ENCODE measurements around the gene PRR5.
"Not testable (repeated sequence)": the region's sequence is repeated elsewhere in the genome, so short reads cannot be mapped to it uniquely, and the experiment has no call there.

The PRR5 gene

GRCh38 chr22:44738347-44738715, 36.3 kb downstream of the PRR5 start:
- no peak overlapping the region for H3K9ac ChIP-seq (ENCODE audit: low read length)
- H3K9me3 ChIP-seq (ENCODE audit: control insufficient read depth, insufficient read depth, low read depth, low read length): no peaks in the 10 kb centered on the region
- no peaks in the 10 kb centered on the region for H3K36me3 ChIP-seq (ENCODE audit: control insufficient read depth, insufficient read depth, low read length)
- H3K4me1 ChIP-seq (ENCODE audit: control insufficient read depth, insufficient read depth, low read length): peaks cover 26% of the 10 kb centered on the region
- peaks cover 2% of the 10 kb centered on the region; the same call in 1 of the 2 replicates for H3K27me3 ChIP-seq (ENCODE audit: control insufficient read depth, insufficient read depth, low read length)
- no peak overlapping the region for H3K4me3 ChIP-seq (ENCODE audit: low read depth, low read length)
- no peak overlapping the region for H3K27ac ChIP-seq (ENCODE audit: low read depth, low read length)

- no peak overlapping the region for H3K4me3 ChIP-seq (ENCODE audit: low read depth, low read length)
- H3K27me3 ChIP-seq (ENCODE audit: control insufficient read depth, insufficient read depth, low read length): peaks cover 2% of the 10 kb centered on the region; the same call in 1 of the 2 replicates
- H3K4me1 ChIP-seq (ENCODE audit: control insufficient read depth, insufficient read depth, low read length): peaks cover 26% of the 10 kb centered on the region
Observed at GRCh38 chr22:44739024-44739423, 37.0 kb downstream of the PRR5 start.

GRCh38 chr22:44739666-44740065, 37.7 kb downstream of the PRR5 start:
- H3K27me3 ChIP-seq (ENCODE audit: control insufficient read depth, insufficient read depth, low read length); H3K9ac ChIP-seq (ENCODE audit: low read length); H3K27ac ChIP-seq (ENCODE audit: low read depth, low read length); H3K36me3 ChIP-seq (ENCODE audit: control insufficient read depth, insufficient read depth, low read length); H3K9me3 ChIP-seq (ENCODE audit: control insufficient read depth, insufficient read depth, low read depth, low read length); H3K4me3 ChIP-seq (ENCODE audit: low read depth, low read length): not testable (repeated sequence)
- peaks cover 26% of the 10 kb centered on the region for H3K4me1 ChIP-seq (ENCODE audit: control insufficient read depth, insufficient read depth, low read length)

More at GRCh38 chr22:44739024-44739423, 37.0 kb downstream of the PRR5 start:
- H3K9me3 ChIP-seq (ENCODE audit: control insufficient read depth, insufficient read depth, low read depth, low read length): no peaks in the 10 kb centered on the region
- H3K36me3 ChIP-seq (ENCODE audit: control insufficient read depth, insufficient read depth, low read length): no peaks in the 10 kb centered on the region
- H3K27ac ChIP-seq (ENCODE audit: low read depth, low read length): no peak overlapping the region
- H3K9ac ChIP-seq (ENCODE audit: low read length): no peak overlapping the region

GRCh38 chr22:44740307-44740706, 38.3 kb downstream of the PRR5 start:
- no peak overlapping the region for H3K27ac ChIP-seq (ENCODE audit: low read depth, low read length)
- H3K9ac ChIP-seq (ENCODE audit: low read length): no peak overlapping the region
- H3K4me1 ChIP-seq (ENCODE audit: control insufficient read depth, insufficient read depth, low read length): peaks cover 26% of the 10 kb centered on the region
- no peaks in the 10 kb centered on the region for H3K9me3 ChIP-seq (ENCODE audit: control insufficient read depth, insufficient read depth, low read depth, low read length)
- H3K4me3 ChIP-seq (ENCODE audit: low read depth, low read length): no peak overlapping the region
- H3K27me3 ChIP-seq (ENCODE audit: control insufficient read depth, insufficient read depth, low read length): peaks cover 2% of the 10 kb centered on the region; the same call in 1 of the 2 replicates
- no peaks in the 10 kb centered on the region for H3K36me3 ChIP-seq (ENCODE audit: control insufficient read depth, insufficient read depth, low read length)

- Histone ChIP-seq H3K4me3 (ENCODE audit: low read depth, low read length) (no peak overlapping the region), H3K36me3 (ENCODE audit: control insufficient read depth, insufficient read depth, low read length) (no peaks in the 10 kb centered on the region), H3K4me1 (ENCODE audit: control insufficient read depth, insufficient read depth, low read length) (peaks cover 39% of the 10 kb centered on the region), H3K9ac (ENCODE audit: low read length) (no peak overlapping the region), H3K27ac (ENCODE audit: low read depth, low read length) (no peak overlapping the region), H3K27me3 (ENCODE audit: control insufficient read depth, insufficient read depth, low read length) (peaks cover 2% of the 10 kb centered on the region; the same call in 1 of the 2 replicates), H3K9me3 (ENCODE audit: control insufficient read depth, insufficient read depth, low read depth, low read length) (no peaks in the 10 kb centered on the region)
Observed at GRCh38 chr22:44741929-44742328, 39.9 kb downstream of the PRR5 start.

GRCh38 chr22:44743247-44743646, 41.2 kb downstream of the PRR5 start:
- Histone ChIP-seq H3K4me1 (ENCODE audit: control insufficient read depth, insufficient read depth, low read length) (peaks cover 28% of the 10 kb centered on the region), H3K36me3 (ENCODE audit: control insufficient read depth, insufficient read depth, low read length) (no peaks in the 10 kb centered on the region)

GRCh38 chr22:44743804-44744211, 41.8 kb downstream of the PRR5 start:
- Histone ChIP-seq H3K36me3 (ENCODE audit: control insufficient read depth, insufficient read depth, low read length) (no peaks in the 10 kb centered on the region), H3K27ac (ENCODE audit: low read depth, low read length) (no peak overlapping the region), H3K4me3 (ENCODE audit: low read depth, low read length) (no peak overlapping the region), H3K9me3 (ENCODE audit: control insufficient read depth, insufficient read depth, low read depth, low read length) (no peaks in the 10 kb centered on the region), H3K9ac (ENCODE audit: low read length) (no peak overlapping the region), H3K4me1 (ENCODE audit: control insufficient read depth, insufficient read depth, low read length) (peaks cover 24% of the 10 kb centered on the region), H3K27me3 (ENCODE audit: control insufficient read depth, insufficient read depth, low read length) (peaks cover 2% of the 10 kb centered on the region; the same call in 1 of the 2 replicates)

More at GRCh38 chr22:44743247-44743646, 41.2 kb downstream of the PRR5 start:
- Histone ChIP-seq H3K4me3 (ENCODE audit: low read depth, low read length) (no peak overlapping the region), H3K9me3 (ENCODE audit: control insufficient read depth, insufficient read depth, low read depth, low read length) (no peaks in the 10 kb centered on the region), H3K9ac (ENCODE audit: low read length) (no peak overlapping the region), H3K27me3 (ENCODE audit: control insufficient read depth, insufficient read depth, low read length) (peaks cover 2% of the 10 kb centered on the region; the same call in 1 of the 2 replicates), H3K27ac (ENCODE audit: low read depth, low read length) (no peak overlapping the region)

- Histone ChIP-seq H3K27me3 (ENCODE audit: control insufficient read depth, insufficient read depth, low read length) (peaks cover 2% of the 10 kb centered on the region; the same call in 1 of the 2 replicates), H3K36me3 (ENCODE audit: control insufficient read depth, insufficient read depth, low read length) (no peaks in the 10 kb centered on the region), H3K4me3 (ENCODE audit: low read depth, low read length) (no peak overlapping the region), H3K9ac (ENCODE audit: low read length) (no peak overlapping the region), H3K4me1 (ENCODE audit: control insufficient read depth, insufficient read depth, low read length) (peaks cover 15% of the 10 kb centered on the region), H3K9me3 (ENCODE audit: control insufficient read depth, insufficient read depth, low read depth, low read length) (no peaks in the 10 kb centered on the region), H3K27ac (ENCODE audit: low read depth, low read length) (no peak overlapping the region)
Observed at GRCh38 chr22:44745853-44746789, 44.1 kb downstream of the PRR5 start.

- not testable (repeated sequence) for H3K9ac ChIP-seq (ENCODE audit: low read length); H3K9me3 ChIP-seq (ENCODE audit: control insufficient read depth, insufficient read depth, low read depth, low read length); H3K27me3 ChIP-seq (ENCODE audit: control insufficient read depth, insufficient read depth, low read length); H3K4me3 ChIP-seq (ENCODE audit: low read depth, low read length); H3K36me3 ChIP-seq (ENCODE audit: control insufficient read depth, insufficient read depth, low read length); H3K27ac ChIP-seq (ENCODE audit: low read depth, low read length)
- peaks cover 15% of the 10 kb centered on the region for H3K4me1 ChIP-seq (ENCODE audit: control insufficient read depth, insufficient read depth, low read length)
Observed at GRCh38 chr22:44747784-44748127, 45.8 kb downstream of the PRR5 start.

- Histone ChIP-seq H3K9ac (ENCODE audit: low read length) (no peak overlapping the region), H3K4me3 (ENCODE audit: low read depth, low read length) (no peak overlapping the region), H3K4me1 (ENCODE audit: control insufficient read depth, insufficient read depth, low read length) (peaks cover 18% of the 10 kb centered on the region), H3K27ac (ENCODE audit: low read depth, low read length) (no peak overlapping the region), H3K9me3 (ENCODE audit: control insufficient read depth, insufficient read depth, low read depth, low read length) (no peaks in the 10 kb centered on the region), H3K27me3 (ENCODE audit: control insufficient read depth, insufficient read depth, low read length) (peaks cover 9% of the 10 kb centered on the region; the same call in 1 of the 2 replicates), H3K36me3 (ENCODE audit: control insufficient read depth, insufficient read depth, low read length) (no peaks in the 10 kb centered on the region)
Observed at GRCh38 chr22:44748524-44748923, 46.5 kb downstream of the PRR5 start.

- Histone ChIP-seq H3K9ac (ENCODE audit: low read length) (no peak overlapping the region), H3K4me1 (ENCODE audit: control insufficient read depth, insufficient read depth, low read length) (peaks cover 33% of the 10 kb centered on the region), H3K9me3 (ENCODE audit: control insufficient read depth, insufficient read depth, low read depth, low read length) (no peaks in the 10 kb centered on the region)
Observed at GRCh38 chr22:44750481-44750880, 48.5 kb downstream of the PRR5 start.

More at GRCh38 chr22:44750481-44750880, 48.5 kb downstream of the PRR5 start:
- peaks cover 15% of the 10 kb centered on the region; the same call in 1 of the 2 replicates for H3K27me3 ChIP-seq (ENCODE audit: control insufficient read depth, insufficient read depth, low read length)
- H3K27ac ChIP-seq (ENCODE audit: low read depth, low read length): no peak overlapping the region
- no peaks in the 10 kb centered on the region for H3K36me3 ChIP-seq (ENCODE audit: control insufficient read depth, insufficient read depth, low read length)
- no peak overlapping the region for H3K4me3 ChIP-seq (ENCODE audit: low read depth, low read length)

Data from HUES6 (cell line).